GM19468 (cell line): Measurements from ENCODE around the gene WDR74.
"Not testable (repeated sequence)": the region's sequence is repeated elsewhere in the genome, so short reads cannot be mapped to it uniquely, and the experiment has no call there.

Source experiments
- ATAC-seq: cut with Tn5 transposase; IDR thresholded peaks from one replicate; pipeline ENCODE4 v1.9.1; 2021; ENCODE audit warnings: mild to moderate bottlenecking, moderate library complexity, moderate number of reproducible peaks; ENCODE audit not compliant: unreplicated experiment; ENCODE audit errors: extremely low read depth

WDR74 gene

GRCh38 chr11:62839050-62839945 is at the start of gene WDR74:
WDR74 (minus strand) TSS chr11:62839590; CDS start chr11:62839570, 20 bp downstream.
- peak; percentile 31 for ATAC-seq

- ATAC-seq = no peak
These were observed 49.7 kb upstream of the WDR74 start for GRCh38 chr11:62889126-62889483.

- ATAC-seq = no peak
These were observed 49.0 kb upstream of the WDR74 start for GRCh38 chr11:62888406-62888805.

- ATAC-seq = no peak
These were observed 45.9 kb upstream of the WDR74 start for GRCh38 chr11:62885137-62885750.

DNA sequence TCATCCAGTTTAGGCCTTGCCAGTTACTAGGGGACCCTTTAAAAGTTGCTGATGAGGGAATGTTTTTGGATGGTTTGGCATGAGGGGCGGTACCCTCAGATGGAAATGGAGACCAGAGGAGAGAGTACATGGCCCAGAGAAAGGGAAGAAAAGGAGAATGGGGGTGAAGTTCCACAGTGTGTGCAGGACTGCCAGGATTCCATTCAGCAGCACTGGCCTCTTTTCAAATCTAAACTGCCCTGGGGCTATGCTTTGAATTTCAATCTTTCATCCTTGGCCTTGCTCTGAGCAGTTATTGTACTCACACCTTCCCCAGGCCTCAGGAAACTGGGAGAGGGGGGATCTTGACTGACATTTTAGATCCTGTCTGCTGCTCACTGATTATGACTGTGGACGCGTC is 44.3 kb upstream of the WDR74 start:
- no peak for ATAC-seq

- ATAC-seq = no peak
These were observed 43.6 kb upstream of the WDR74 start for GRCh38 chr11:62882788-62883501.

DNA sequence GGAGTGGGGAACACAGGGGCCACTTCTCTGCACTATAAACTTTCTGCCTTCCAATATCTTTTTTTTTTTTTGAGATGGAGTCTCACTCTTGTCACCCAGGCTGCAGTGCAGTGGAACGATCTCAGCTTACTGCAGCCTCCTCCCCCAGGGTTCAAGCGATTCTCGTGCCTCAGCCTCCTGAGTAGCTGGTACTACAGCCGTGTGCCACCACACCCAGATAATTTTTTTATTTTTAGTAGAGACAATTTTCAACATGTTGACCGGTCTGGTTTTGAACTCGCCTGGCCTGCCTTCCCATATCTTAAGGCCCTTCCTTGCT is 43.0 kb upstream of the WDR74 start:
- no peak for ATAC-seq

DNA sequence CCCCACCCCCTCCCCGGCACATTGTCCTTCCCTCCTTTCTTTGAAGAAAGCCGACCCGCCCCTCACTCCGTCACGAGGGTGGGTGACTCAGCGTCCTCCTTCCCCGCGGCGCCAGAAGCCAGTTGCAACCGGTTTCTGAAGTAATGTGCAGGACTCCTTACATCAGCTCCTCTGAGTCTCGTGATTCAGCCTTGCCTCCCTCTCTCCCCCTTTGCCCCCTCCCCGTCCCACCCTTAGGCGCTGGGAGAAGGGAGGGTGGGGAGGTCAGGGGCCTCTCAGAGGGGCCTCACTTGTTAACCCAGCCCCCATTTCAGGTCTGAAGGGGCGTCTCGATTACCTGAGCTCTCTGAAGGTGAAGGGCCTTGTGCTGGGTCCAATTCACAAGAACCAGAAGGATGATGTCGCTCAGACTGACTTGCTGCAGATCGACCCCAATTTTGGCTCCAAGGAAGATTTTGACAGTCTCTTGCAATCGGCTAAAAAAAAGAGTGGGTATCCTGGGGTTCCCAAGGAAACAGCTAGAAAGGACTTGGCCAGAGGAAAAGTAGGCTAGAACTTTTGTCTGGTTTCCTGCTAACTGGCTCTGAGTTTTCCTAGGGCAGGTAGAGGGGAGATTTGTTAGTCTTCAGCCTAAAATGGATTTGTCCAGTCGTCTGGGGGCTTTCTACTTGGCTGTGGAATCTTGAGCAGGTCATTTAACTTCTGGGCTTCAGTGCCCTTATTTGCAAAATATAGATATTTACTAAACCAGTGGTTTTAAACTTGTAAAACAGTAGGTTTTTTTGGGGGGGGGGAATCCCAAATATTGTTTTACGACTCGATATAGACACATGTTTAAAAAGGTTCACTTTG is 42.4 kb upstream of the WDR74 start:
- peak; percentile 19 for ATAC-seq

- ATAC-seq = peak; percentile 51
These were observed 41.6 kb upstream of the WDR74 start, which contains the start of gene SLC3A2 for GRCh38 chr11:62880803-62881578. SLC3A2 (plus strand) TSS chr11:62880896; CDS start chr11:62881024, 128 bp downstream.

- no peak for ATAC-seq
These were observed 40.9 kb upstream of the WDR74 start for GRCh38 chr11:62880231-62880802.

DNA sequence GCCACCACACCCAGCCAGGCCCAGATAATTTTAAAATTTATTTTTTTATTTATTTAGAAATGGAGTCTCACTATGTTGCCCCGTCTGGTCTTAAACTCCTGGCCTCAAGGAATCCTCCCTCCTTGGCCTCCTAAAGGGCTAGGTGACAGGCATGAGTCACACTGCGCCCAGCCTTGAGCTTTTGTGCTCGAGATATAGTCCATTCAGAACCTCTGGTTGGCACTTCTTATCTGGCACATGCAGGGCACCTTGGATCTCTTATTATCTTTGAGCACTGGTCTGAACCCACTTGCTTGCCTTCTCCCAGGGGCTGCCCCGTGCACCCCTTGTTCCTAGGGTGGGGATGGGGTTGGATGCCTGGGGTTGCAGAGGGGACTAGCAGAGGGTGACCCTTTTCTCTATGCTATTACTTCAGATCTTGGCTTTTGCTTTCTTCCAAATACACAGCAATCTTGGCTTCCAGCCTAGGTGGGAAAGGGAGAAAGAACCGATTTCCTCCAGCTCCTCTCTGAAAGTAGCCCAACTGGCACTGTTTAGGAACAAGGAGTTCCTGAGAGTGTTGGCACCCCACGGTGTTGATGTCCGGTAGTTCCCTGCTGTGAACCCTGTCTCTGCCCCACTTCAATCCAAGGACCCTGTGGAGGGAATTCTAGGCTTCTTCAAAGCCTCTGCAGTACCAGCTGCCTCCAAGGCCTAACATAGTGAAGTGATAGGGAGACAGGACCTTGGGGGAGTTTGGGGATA is 40.0 kb upstream of the WDR74 start:
- no peak for ATAC-seq

DNA sequence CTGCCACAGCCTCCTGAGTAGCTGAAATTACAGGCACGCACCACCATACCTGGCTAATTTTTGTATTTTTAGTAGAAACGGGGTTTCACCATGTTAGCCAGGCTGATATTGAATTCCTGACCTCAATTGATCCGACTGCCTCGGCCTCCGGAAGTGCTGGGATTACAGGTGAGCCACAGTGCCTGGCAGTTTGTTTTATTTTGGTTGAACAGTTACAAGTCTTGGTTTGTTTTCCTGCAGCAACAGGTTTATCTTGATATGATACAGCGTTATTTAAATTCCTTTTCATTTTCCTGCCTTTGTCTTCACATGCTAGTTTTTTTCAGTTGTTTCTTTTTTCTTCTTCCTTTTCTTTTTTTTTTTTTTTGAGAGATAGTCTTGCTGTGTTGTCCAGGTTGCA is 37.3 kb upstream of the WDR74 start:
- no peak for ATAC-seq

GRCh38 chr11:62875698-62876478 is 36.5 kb upstream of the WDR74 start:
- no peak for ATAC-seq

DNA sequence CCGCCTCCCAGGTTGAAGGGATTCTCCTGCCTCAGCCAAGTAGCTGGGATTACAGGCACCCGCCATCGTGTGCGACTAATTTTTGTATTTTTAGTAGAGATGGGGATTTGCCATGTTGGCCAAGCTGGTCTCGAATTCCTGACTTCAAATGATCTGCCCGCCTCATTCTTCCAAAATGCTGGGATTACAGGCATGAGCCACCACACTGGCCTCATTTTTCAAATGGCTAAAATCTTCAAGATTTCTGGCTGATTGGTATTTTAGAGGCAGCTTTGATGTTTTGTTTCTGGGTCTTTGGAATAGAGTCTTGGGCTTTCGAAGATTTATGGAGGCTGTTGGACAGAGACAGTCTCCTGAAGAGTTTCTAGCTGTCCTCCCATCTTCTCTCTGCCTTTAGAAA is 35.5 kb upstream of the WDR74 start:
- ATAC-seq = no peak

DNA sequence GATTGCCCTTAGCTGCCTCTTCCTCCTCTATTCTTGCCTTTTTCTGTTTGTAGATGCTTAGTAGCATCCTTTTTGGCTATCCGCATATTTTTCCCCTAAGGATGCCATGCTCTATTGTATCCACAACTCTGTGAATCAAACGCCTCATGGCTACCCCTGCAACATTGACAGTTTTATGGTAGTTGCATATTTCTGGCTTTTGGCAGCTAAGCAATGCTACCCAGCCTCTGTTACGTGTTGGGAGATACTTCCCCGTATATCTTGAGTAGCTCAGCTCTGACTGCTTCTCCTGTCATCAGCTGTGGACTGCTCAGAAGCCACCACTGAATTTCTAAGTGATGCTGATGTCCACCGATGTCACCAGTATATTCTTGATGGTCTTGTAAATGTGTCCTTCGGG is 26.2 kb upstream of the WDR74 start:
- ATAC-seq = no peak

DNA sequence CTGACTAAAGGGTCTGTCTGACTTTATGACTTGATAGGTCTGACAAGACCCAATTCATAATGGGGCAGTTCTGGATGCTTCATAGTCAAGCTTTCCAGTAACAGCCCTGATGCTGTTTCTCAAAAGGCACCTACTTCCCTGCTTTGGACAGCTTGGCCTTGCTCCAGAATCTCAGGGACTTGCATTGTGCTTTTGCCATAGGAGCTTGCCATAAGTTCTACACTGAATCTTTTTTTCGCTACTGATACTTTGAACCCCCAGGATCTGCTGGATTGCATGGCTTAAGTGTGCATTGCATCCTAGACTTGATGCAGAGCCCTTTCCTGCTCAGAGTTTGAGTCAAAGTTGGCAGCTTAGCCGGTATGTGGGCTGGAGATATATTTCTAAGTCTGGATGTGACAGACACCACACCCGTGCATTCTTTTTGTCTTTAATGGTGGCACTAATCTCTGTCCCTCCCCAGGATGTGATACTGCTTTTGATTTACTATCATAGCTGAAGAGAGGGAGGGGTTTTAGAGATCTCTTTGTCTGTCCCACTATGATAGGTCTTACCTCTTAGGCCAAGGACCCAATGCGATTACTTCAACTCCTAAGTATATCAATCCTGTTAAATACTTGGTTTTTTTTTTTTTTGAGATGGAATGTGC is 24.4 kb upstream of the WDR74 start:
- ATAC-seq = no peak

DNA sequence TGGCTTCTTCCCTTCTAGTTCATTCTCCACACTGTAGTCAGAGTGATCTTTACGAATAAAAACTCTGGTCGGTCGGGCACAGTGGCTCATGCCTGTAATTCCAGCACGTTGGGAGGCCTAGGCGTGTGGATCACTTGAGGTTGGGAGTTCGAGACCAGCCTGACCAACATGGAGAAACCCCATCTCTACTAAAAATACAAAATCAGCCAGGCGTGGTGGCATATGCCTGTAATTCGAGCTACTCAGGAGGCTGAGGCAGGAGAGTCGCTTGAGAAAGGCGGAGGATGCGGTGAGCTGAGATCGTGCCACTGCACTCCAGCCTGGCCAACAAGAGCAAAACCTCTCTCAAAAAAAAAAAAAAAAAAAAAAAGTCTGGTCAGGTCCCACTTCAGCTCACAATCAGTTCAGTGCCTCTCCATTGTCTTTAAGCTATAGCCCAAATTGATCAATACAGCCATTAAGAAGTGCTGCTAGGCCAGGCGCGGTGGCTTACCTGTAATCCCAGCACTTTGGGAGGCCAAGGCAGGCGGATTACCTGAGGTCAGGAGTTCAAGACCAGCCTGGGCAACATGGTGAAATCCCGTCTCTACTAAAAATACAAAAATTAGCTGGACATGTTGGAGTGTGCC is 22.3 kb upstream of the WDR74 start:
- ATAC-seq = not testable (repeated sequence)
